GM11168 (cell line): ENCODE data around the gene CDH23.

Experiments
- in situ Hi-C: fragments of 300-500 bp; cut with MboI; formaldehyde crosslinking; loops from one replicate; pipeline ENCODE4 v1.12.0; 2022; ENCODE audit warnings: low sequenced_read_pairs; ENCODE audit not compliant: unreplicated experiment

CDH23 gene

DNA sequence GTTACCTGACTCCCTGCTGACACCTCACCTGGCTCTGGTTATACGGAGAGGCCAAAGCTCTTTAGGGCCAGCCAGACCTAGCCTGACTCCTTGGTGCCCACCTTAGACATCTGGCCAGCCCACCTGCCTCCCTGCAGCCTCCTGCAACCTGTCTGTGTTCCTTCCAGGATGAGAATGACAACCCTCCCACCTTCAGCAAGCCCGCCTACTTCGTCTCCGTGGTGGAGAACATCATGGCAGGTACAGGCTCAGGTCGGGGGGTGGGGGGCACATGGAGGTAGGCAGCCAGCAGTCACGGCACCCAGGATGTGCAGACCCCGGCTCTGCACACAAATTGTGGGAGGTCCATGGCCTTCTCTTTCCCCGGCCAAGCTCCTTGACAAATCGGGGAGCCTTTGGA lies 290.8 kb downstream of the CDH23 start:
- in situ Hi-C loops, result no loop called here

DNA sequence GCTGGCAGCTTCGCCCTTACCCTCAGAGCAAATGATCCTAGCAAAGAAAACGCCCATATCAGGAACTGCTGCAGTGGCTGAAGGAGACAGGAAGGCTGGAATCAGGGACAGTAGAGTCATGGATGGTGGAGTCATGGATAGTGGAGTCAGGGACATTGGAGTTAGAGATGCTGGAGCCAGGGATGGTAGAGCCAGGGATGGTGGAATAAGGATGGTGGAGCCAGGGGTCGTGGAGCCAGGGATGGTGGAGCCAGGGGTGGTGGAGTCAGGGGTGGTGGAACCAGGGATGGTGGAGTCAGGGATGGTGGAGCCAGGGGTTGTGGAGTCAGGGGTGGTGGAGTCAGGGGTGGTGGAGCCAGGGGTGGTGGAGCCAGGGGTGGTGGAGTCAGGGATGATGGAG lies 291.5 kb downstream of the CDH23 start:
- in situ Hi-C loops, result no loop called here

DNA sequence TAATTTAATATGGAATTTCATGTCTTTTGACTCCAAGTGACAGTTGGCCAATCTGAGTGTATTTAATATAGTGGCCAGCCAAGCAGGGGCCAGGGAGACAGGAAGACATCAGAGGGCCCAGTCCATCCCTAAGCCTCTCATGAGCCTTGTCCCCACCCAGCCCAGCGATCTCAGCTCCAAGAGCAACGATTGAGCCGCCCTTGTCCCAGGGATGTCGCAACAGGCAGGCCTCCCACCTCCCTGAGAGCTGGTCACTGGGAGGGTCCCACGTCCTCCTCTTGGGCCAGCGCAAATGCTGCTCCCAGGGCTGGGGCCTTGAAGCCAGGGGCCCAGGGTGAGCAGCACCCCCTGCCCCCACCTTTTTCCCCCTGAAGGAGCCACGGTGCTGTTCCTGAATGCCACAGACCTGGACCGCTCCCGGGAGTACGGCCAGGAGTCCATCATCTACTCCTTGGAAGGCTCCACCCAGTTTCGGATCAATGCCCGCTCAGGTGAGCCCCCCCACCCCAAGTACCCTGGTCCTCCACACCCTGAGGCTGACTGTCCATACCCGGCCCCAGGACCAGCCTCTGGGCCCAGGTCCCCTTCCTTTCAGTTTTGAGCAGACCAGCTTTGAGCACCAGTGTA lies 293.5 kb downstream of the CDH23 start:
- in situ Hi-C loops, result no loop called here

DNA sequence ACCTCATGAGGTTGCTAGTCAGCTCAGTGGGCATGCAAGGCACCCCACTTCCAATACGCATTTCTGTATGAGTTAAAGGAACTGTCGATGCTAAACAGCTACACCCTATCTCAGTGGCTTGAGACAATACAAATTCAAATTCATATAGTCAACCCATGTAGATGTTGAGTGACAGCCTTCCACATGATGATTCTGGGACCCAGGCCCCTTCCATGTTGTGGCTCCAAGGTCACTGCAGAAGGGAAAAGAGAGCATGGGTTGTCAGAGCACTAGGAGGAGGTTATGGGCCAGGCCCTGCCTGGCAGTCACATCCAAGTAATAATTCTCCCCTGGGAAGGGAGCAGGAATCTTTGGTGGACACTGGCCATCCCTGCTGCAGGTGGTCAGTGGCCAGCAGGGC lies 294.7 kb downstream of the CDH23 start:
- in situ Hi-C loops, result no loop called here

DNA sequence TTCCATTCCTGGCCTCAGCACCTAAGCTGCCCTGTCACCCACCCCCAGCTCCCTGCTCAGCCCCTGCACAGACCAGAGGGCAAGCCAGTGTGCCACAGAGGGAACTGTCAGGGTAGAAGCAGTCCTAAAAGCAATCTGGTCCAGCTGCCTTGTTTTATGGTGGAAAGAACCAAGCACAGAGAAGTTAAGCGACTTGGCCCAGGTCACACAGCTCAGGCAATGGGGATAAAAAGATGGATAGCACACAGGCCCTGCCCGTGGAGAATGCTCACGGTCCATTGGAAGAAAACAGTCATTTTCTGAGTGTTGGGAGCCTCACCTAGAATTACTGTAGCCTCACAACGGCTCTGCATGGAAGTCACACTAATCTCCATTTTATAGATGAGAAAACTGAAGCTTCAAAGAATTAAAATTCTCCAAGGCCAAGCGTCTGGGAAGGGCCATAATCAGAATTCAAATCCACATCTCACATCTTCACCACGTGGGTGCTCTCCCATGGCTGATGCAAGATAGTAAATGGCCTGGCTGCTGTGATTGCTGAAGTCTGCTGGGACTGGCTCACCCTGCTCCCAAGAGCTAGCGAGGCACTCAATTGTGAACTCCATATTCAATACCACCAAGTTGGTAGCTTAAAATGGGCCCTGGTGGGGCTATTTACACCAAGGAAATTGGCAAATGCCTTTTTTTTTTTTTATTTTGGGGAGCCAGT lies 296.0 kb downstream of the CDH23 start:
- in situ Hi-C loops, result no loop called here

DNA sequence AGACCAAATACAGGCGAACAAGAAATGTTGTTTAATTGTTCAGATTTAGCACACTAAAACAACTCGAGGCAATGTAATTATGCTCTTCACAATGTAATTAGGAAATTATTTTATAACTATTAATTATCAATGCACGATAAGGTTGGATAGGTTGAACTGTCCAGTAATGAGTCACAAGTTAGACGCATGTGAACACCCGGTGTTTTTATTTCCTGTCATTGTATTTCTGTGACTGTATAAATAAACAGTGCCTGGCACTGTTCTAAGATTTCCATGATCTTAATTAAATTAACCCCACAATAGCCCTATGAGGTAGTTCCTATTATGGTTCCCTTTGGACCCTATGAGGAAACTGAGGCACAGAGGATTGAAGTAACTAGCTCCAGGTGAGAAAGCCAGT lies 296.7 kb downstream of the CDH23 start:
- in situ Hi-C loops, result no loop called here

DNA sequence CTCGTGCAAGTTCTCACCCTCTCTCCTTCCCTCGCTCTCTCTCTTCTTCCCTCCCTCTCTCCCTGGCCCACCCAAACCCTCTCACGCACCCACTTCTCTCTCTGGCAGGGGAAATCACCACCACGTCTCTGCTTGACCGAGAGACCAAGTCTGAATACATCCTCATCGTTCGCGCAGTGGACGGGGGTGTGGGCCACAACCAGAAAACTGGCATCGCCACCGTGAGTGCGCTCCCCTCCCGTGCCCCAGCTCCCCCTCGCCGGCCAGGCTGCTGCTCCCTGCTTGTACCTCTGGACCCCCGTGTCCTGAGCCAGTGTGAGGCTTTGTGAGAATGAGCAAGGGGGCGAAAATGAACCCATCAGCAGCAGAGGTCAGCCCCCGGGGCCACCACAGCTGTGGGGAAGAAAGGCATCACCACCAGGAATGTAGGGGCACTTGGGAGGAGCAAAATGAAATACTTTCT lies 297.4 kb downstream of the CDH23 start:
- in situ Hi-C loops, result no loop called here

DNA sequence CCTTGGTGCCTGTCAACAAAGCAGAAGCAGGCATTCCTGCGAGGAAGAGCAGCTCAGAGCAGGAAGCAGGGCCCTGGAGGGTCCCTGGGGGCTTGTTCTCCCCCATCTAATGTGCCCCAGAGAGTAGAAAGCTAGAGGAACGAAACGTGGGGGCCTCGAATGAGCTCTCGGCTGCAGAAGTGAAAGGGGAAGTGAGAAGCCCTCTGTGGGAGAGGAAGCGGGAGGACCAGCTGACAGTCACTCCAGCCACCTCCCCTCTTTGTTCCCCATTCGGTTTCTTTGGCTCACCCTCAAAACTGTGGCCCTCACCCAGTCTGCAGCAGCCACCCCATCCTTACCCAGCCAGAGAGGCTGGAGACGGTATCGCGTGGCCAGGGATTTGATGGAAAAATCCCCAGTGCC lies 297.8 kb downstream of the CDH23 start:
- in situ Hi-C loops, result no loop called here

DNA sequence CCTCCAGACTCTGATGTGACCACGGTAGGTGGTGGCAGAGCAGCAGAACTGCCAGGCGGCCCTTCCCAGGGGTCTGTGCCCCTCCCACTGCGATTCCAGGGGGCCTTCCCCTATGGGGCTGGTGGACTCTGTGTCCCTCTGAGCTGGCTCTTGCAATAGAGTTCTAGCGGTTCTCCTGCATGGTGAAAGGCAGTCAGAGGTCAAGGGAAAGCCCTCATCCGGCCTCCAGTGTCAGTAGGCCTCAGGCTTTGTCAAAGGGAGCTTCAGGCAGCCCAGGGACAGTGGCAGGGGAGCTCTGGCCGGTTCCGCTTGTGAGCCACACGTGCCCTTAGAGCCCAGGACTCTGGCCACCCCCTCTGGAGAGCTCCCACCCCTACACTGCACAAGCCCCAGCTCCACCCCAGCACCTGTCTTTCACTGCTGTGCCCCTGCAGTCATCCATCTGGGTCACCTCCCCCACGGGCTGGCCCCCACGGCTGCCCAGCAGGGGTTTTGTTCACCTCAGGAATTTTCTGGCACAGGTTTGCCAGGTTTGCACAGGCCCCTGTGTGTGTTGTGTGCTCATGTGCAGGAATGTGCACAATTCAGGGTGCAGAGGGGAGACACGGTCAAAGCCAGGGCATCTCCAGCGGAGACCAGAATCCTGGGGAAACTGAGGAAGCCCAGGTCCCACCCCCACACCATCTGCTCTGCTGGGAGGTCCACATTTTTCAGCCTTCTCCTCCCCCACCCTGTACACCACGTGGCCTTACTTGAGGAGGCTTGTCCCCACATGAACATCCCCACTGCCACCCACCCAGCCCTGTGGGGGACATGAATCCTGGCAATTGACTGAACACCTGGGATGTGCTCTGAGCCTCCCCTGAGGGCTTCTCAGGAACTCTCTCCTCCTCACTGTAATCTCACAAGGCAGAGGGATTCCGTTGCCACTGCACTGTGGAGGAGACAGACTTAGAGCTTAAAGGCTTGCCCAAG lies 299.1 kb downstream of the CDH23 start:
- in situ Hi-C loops, result no loop called here

DNA sequence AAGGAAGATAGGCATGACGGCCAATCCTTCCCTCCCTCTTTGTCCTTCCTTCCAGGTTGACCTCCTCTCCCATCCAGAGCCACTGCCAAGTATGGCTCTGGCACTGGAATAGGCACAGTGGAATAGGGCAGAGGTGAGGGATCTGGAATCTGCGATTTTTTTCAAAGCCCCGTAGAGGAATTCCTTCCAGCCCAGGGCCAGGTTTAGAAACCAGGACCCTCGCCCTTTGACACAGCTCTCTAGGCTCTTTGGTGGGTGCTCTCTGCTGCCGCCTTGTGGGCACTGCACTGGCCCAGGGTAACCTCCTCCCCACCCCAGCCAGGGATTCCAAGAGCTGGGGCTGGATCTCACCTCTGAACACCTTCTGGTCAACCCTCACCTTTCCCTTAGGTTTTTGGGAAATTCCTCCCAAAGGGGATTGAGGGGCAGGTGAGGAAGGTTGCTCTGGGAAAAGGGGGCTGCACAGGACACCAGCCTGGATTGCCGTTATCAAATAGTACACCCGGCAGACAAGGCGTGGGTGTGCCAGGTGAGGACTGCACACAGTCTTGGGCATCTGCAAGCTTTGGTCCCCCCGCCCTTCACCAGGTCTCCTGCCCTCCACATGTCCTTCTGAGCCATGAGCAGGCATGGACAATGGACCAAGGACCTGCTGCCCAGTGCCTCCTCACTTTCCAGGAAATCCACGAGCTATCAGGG lies 300.1 kb downstream of the CDH23 start:
- in situ Hi-C loops, result no loop called here

DNA sequence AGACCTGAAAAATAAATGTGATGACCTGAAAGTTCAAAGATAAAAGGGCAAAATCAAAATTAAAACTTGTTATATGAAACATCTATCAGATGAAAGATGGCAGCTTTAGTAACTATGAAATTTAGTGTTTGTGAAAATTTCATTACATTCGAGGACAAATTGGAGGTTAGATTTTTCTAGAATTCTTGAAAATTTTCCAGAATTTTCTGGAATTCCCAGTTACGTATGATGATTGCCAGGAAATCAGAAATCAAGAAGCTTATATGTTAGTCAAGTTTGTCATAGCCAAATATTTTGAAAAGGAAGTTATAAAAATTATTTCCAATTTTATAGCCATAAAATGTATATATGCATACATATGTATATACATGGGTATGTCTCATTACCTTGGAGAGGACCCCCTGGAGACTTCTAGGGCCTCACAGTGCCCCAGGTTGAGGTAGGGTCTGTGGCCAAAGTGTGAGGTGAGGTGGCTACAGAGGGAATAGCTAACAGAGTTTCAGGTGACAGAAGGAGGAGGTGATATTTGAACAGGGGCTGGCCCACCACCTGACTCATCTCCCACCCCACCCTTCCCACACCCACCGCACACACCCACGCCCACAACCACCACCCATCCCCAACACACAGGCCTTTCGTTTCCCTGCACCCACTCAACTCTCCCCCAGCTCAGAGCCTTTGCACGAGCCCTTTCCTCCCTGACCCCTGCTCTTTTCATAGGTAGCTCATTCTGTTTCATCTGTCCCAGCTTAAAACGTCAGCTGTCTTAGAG lies 301.4 kb downstream of the CDH23 start:
- in situ Hi-C loops, result no loop called here

DNA sequence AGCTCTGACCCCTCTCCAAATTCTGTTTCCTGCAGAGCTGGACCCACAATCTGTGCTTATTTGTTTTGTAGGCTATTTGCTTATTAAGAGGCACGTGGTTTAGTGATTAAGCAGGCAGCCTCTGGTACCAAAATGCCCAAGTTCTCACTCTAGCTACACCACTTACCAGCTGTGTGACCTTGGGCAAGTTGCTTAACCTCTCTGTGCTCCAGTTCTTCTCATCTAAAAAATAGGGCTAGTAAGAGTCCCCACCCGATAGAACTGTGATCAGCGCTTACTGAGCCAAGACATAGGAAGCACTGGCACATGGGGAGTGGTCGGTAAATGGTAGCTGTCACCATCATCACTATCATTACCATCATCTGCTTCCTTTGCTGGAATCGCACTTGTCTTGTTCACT lies 302.0 kb downstream of the CDH23 start:
- in situ Hi-C loops, result no loop called here

DNA sequence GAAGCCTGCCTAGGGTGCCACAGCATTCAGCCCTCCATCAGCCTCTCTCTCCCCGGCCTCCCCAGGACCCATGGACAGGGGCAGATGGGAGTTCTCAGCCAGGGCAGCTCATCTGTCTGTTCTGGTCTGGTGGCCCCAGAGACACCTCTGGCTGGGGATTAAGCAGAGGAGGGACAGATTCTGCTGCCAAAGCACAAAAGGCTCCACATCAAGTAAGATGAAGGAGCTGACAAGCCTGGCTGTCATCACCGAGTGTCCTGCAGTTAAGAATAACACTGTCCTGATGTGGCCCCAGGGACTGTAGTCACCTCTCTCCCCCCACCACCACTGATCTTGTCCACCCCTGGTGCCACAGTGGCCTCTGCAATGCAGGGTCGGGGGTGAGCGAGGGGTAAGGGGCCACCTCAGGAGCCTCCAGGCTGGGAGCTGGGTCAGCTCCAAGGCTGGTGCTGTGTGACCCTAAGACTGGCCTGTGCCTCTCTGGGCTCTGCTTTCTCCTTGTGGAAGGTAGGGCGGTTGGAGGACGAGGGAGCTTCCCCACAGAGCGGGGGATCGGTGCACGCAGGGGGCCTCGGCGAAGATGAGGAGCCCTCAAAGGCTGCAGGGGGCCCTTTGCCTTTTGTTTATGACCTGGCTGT lies 304.1 kb downstream of the CDH23 start:
- in situ Hi-C loops, result loop anchor here (5.0 kb wide), 1 partner anchor 389 kb away; no protein-coding TSS in a partner anchor

DNA sequence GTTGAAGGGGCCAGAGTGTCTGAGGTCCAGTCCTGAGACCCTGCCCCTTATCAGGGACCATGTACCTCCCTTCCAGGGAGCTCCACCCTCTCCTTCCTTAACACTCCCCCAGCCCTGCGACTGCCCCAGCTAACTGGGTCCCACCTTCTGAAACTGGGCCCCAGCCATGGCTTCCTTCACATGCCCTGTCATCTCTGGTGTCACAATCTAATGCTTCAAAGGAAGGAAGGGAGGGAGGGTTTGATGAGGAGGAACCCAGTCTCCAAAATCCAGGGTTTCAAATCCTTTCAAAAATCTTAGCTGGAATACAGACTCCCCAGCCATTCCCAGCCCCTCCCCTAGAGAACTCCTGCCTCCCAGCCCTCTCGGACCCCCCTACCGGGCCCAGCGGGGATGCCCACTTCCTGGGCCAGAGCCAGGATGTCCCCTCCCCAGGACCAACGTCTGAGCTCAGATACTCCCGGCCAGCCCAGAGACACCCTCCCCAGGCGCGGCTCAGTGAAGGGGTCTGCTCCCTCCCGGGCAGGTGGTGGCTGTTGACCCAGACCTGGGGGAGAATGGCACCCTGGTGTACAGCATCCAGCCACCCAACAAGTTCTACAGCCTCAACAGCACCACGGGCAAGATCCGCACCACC lies 304.9 kb downstream of the CDH23 start:
- in situ Hi-C loops, result loop anchor here (5.0 kb wide), 1 partner anchor 389 kb away; no protein-coding TSS in a partner anchor

DNA sequence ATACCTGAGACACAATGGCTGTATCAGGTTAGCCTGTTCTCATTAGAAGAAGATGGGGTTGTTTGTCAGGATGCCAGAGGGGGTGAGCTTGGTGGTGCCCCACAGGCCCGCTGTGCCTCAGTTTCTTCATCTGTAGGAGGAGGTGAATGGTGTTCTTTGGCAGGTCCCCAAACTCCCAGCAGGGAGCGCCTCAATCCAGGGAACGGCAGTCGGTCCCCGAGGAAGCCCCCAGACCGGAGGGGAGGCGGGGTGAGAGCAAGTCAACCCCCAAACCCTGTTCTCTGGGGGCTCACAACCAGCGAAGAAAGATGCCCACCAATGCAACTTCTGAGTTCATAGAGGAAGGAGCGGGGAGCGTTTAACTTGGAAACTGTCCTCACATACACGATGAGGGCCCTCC lies 306.9 kb downstream of the CDH23 start:
- in situ Hi-C loops, result loop anchor here (5.0 kb wide), 1 partner anchor 391 kb away; no protein-coding TSS in a partner anchor

DNA sequence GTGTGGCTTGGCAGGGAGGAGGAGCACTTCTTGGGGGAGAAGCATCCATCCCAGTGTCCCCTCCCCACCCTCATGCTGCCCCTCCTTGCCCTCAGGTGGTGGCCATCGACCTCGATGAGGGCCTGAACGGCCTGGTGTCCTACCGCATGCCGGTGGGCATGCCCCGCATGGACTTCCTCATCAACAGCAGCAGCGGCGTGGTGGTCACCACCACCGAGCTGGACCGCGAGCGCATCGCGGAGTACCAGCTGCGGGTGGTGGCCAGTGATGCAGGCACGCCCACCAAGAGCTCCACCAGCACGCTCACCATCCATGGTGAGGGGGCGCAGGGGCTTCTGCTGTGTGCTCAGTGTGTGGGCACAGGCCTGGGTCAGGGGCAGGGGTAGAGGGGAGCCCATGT lies 308.1 kb downstream of the CDH23 start:
- in situ Hi-C loops, result loop anchor here (5.0 kb wide), 1 partner anchor 393 kb away; no protein-coding TSS in a partner anchor

DNA sequence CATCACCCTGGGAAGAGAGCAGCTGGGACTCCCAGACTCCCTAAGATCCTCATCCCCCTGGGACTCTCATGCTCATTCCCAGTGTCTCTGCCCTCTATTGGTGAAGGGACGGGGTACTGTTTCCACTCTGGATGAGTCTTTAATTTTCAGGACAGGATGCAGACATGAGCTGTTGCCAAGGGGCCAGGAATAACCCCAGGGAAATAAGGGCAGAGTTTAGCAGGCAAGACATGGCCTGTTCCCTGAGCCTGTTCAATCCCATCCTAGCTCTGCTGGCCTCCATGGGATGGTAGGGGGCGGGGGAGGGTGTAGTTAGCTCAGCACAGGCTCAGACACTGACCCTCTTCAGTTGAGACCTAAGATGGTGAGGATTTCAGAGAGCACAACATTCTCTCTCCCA lies 308.9 kb downstream of the CDH23 start:
- in situ Hi-C loops, result no loop called here
